Stimulated activated CD4-positive, alpha-beta T cell treated with anti-CD3 and anti-CD28 coated beads, Interleukin-12 subunit alpha, Interleukin-12 subunit beta, amount 100 ng/mL, for 4 hours (primary cell): ENCODE measurements around the gene PSMB2.

Source experiments
- DNase-seq: peaks from one replicate; pipeline ENCODE4 v3.0.0-alpha.2; 2020

Gene PSMB2

GRCh38 chr1:35555601-35556477 is 85.5 kb downstream of the PSMB2 start:
- DNase-seq, result no peak

- DNase-seq, result no peak
Observed at GRCh38 chr1:35555212-35555584, 86.1 kb downstream of the PSMB2 start.

GRCh38 chr1:35554266-35555211 is 86.8 kb downstream of the PSMB2 start:
- DNase-seq, result no peak

GRCh38 chr1:35553851-35554250 is 87.5 kb downstream of the PSMB2 start:
- no peak for DNase-seq
